Measurements from ENCODE around the gene HEXIM2.
"Not testable (repeated sequence)": the region's sequence is repeated elsewhere in the genome, so short reads cannot be mapped to it uniquely, and the experiment has no call there.

Gene HEXIM2

DNA sequence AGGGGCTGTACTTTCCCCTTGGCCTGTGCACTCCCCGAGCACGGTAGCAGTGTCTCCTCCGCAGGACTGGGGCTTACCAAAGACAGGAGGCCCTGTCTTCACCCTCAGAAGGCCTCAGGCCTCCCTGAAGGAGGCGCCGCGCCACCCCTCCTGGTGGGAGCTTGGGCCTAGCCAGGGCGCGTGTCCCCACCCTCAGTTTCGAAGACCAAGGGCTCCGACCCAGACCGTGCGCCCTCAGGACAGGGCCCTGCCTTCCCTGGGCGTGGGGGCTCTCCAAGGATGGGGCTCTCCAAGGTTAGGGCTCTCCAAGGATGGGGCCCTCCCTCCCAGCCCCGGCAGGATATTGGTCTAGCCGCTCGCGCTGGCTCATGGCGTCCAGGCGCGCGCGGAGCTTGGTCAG, 41.1 kb upstream of the HEXIM2 start:
- in situ Hi-C loops (cut with HindIII; ENCODE audit: low pct_unique_long_range_greater_than_20kb, low sequenced_read_pairs) = no loop called here
- DNase-seq (ENCODE audit: low read depth in 1 of 2, low spot score in 1 of 2) = no peak
- no peak for TF ChIP-seq JUND (IDR thresholded peaks at IDR 0.05; ENCODE audit: low read depth)

DNA sequence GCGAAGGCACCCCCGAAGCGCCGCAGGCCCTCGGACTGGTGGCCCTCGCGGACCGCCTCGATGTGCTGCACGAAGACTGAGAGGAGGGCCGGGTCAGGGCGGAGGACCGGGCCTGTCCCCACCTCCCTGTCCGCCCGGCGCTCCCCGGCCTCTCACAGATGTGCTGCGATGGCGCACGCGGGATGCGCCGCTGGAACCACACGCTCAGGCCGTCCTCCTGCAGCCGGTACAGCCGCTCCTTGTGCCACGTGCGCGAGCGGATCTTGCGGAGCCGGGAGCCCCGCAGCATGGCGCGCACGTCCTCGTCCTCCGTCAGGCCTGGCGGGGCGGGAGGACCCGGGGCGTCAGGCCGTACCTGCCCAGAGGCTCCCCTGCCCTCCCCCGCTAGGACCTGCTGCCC, 40.6 kb upstream of the HEXIM2 start:
- no peak for TF ChIP-seq JUND (IDR thresholded peaks at IDR 0.05; ENCODE audit: low read depth)
- in situ Hi-C loops (cut with HindIII; ENCODE audit: low pct_unique_long_range_greater_than_20kb, low sequenced_read_pairs) = no loop called here
- DNase-seq (ENCODE audit: low read depth in 1 of 2, low spot score in 1 of 2) = no peak

DNA sequence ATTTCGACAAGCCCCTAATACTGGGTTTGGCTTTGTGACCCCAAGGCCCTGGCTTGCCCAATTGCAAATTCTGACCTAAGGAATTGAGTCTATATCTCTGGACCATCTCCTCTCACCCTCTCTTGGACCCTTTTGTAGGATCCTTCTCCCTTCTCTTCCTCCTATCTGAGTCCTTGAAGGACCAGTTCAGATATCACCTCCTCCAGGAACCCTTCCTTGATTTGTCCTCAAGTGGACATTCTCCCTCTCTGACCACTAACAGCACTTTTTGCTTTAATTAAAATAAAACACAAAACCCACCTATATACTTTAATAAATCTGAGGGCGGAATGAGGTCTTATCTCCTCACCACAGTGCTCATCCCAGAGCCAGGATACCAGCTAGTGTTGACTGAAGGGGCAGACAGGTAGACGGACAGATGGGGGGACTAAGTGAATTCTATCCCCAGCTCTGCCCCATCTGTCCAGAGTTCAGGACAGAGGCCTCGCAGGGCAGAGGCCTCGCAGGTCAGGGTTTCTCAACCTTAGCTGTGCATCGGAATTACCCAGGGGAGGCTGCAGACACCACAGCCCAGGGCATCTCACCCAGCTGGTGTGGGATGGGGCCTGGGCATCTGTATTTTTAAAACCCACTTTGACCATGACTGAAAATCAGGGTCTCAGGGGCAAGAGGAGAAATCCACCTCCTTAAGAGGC, 38.5 kb upstream of the HEXIM2 start:
- TF ChIP-seq JUND (IDR thresholded peaks at IDR 0.05; ENCODE audit: low read depth) = no peak
- in situ Hi-C loops (cut with HindIII; ENCODE audit: low pct_unique_long_range_greater_than_20kb, low sequenced_read_pairs) = no loop called here

DNA sequence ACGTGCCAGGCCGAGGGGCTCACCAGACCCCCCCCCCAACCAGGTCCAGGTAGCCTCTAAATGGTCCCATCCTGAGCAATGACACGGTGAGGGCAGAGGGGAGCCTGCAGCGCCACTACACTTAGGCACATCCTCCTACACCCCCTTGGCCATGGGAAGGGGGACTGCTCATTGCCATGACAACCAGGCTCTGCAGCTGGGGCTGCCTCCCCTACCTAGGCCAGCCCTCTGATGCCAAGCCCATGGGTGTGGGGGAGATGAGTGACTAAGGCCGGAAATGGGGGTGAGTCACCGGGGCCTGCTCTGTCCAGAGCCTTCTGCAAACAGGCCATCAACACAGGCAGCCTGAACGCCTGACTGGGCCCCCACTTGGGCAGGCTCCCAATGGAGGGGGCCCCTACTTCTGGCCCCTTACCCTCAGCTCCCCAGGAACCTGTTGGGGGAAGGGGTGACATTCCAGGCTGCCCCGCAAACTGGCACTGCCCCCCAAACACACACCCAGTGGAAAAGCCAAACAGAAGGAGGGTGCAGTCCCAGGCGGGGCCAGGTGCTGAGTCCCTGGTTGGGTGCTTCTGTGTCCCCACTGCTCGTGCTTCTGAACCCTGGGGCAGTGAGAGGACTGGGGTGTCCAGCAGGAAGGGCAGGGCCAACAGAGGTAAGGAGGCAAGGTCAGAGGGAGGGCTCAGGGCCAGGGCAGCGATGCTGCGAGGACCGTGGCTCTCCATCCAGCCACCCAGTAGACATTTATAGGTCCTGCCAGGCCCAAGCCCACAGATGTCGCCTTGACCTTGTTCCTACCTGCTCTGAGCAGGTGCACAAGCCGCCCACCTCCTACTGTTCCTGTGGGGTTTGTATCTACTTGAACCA, 37.5 kb upstream of the HEXIM2 start:
- in situ Hi-C loops (cut with HindIII; ENCODE audit: low pct_unique_long_range_greater_than_20kb, low sequenced_read_pairs) = no loop called here
- DNase-seq (ENCODE audit: low read depth in 1 of 2, low spot score in 1 of 2) = peak in 1 of 2 experiments; percentile 80
- no peak for TF ChIP-seq JUND (IDR thresholded peaks at IDR 0.05; ENCODE audit: low read depth)

More for the DNA sequence above, 38.5 kb upstream of the HEXIM2 start:
- DNase-seq (ENCODE audit: low read depth in 1 of 2, low spot score in 1 of 2) = no peak

GRCh38 chr17:45124797-45125122, 36.9 kb upstream of the HEXIM2 start:
- in situ Hi-C loops (cut with HindIII; ENCODE audit: low pct_unique_long_range_greater_than_20kb, low sequenced_read_pairs); DNase-seq (ENCODE audit: low read depth in 1 of 2, low spot score in 1 of 2): not testable (repeated sequence)

DNA sequence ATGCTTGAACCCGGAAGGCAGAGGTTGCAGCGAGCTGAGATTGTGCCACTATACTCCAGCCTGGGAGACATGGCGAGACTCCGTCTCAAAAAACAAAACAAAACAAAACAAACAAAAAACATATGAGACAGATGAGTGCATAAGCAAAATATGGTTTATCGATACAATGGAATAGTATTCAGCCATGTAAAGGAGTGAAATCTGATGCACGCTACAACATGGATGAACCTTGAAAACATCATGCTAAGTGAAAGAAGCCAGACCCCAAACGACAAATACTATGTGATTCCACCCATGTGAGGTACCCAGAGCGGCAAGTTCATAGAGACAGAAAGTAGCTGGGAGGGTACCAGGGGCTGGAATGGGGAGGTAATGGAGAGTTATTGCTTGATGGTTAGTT, 36.2 kb upstream of the HEXIM2 start:
- TF ChIP-seq JUND (IDR thresholded peaks at IDR 0.05; ENCODE audit: low read depth) = no peak
- DNase-seq (ENCODE audit: low read depth in 1 of 2, low spot score in 1 of 2) = no peak
- in situ Hi-C loops (cut with HindIII; ENCODE audit: low pct_unique_long_range_greater_than_20kb, low sequenced_read_pairs) = no loop called here

GRCh38 chr17:45127207-45127547, 34.5 kb upstream of the HEXIM2 start:
- no peak for DNase-seq (ENCODE audit: low read depth in 1 of 2, low spot score in 1 of 2)
- no peak for TF ChIP-seq JUND (IDR thresholded peaks at IDR 0.05; ENCODE audit: low read depth)
- in situ Hi-C loops (cut with HindIII; ENCODE audit: low pct_unique_long_range_greater_than_20kb, low sequenced_read_pairs) = no loop called here

GRCh38 chr17:45127548-45128300, 34.0 kb upstream of the HEXIM2 start:
- in situ Hi-C loops (cut with HindIII; ENCODE audit: low pct_unique_long_range_greater_than_20kb, low sequenced_read_pairs) = no loop called here
- DNase-seq (ENCODE audit: low read depth in 1 of 2, low spot score in 1 of 2) = peak in 1 of 2 experiments; percentile 67
- no peak for TF ChIP-seq JUND (IDR thresholded peaks at IDR 0.05; ENCODE audit: low read depth)

GRCh38 chr17:45128331-45128730, 33.3 kb upstream of the HEXIM2 start:
- no peak for TF ChIP-seq JUND (IDR thresholded peaks at IDR 0.05; ENCODE audit: low read depth)
- in situ Hi-C loops (cut with HindIII; ENCODE audit: low pct_unique_long_range_greater_than_20kb, low sequenced_read_pairs) = no loop called here

DNA sequence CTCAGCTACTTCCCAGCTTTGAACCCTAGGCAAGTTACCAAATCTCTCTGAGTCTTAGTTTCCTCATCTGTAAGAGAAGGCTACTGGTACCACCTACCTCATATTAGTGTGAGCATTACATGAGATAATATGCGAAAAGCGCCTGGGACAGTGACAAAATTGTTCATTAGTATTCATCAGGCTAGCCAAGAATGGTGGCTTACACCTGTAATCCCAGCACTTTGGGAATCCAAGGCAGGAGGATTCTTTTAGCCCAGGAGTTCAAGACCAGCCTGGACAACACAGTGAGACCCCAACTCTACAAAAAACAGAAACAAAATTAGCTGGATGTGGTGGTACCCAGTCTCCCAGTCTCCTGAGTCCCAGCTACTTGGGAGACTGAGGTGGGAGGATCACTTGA, 32.7 kb upstream of the HEXIM2 start:
- in situ Hi-C loops (cut with HindIII; ENCODE audit: low pct_unique_long_range_greater_than_20kb, low sequenced_read_pairs) = no loop called here
- TF ChIP-seq JUND (IDR thresholded peaks at IDR 0.05; ENCODE audit: low read depth) = no peak

More at GRCh38 chr17:45128331-45128730, 33.3 kb upstream of the HEXIM2 start:
- no peak for DNase-seq (ENCODE audit: low read depth in 1 of 2, low spot score in 1 of 2)

DNA sequence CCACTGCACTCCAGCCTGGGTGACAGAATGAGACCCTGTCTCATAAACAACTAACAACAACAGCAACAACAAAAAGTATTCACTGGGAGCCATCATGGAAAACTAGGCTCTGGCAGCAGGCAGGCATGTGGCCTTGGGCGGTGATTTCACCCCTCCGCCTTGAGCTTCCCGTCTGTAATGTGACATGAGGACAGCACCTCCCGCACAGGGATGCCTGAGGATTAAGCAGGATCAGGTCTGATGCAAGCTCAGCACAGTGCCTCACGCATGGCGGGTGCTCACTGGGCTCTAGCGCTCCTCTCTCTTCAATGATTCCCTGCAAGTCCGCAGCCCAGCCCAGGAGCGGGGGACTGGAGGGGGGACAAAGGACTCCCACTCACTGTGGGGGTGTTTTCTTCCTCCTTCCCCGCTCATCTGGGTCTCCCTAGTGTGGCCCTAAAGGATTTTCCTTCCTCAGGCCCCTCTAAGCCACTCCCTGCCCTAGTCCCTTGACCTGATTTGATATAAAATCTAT, 32.2 kb upstream of the HEXIM2 start:
- in situ Hi-C loops (cut with HindIII; ENCODE audit: low pct_unique_long_range_greater_than_20kb, low sequenced_read_pairs) = no loop called here
- TF ChIP-seq JUND (IDR thresholded peaks at IDR 0.05; ENCODE audit: low read depth) = no peak
- peak in 1 of 2 experiments; percentile 79 for DNase-seq (ENCODE audit: low read depth in 1 of 2, low spot score in 1 of 2)

More for the DNA sequence above, 32.7 kb upstream of the HEXIM2 start:
- no peak for DNase-seq (ENCODE audit: low read depth in 1 of 2, low spot score in 1 of 2)

DNA sequence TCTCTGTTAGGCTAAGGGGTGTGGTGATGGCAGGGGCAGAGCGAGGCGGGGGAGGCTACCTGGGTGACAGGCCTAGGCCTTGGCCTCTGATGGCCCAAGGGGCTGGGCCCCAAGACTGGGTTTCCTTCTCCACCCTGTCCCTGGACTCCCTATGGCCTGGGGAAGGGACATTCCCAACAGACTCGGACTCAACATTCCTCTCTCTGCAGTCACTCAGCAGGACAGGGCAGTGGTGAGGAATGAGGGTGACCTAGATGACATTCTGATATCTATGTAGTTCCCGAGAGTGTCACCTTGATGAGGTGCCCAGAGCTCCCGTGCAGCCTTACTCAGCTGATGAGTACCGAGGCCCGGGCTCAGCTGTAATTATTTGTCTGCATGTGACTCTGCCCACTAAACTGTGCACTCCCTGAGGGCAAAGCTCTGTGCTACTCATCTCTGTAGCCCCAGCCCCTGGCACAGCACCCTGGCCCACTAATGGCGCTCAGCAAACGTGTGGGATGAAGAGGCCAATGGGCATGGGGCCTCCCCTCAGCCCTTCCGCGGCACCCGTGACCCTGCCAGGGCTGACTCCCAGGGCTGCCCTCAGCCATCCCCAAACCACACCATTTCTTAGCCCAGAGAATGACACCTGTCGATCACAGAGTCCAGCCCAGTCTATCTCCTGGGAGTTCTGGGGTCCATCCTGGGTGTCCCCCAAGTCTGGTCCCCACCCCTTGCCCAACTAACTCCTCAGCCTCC, 31.6 kb upstream of the HEXIM2 start:
- peak in 1 of 2 experiments; percentile 75 for DNase-seq (ENCODE audit: low read depth in 1 of 2, low spot score in 1 of 2)
- in situ Hi-C loops (cut with HindIII; ENCODE audit: low pct_unique_long_range_greater_than_20kb, low sequenced_read_pairs) = no loop called here
- no peak for TF ChIP-seq JUND (IDR thresholded peaks at IDR 0.05; ENCODE audit: low read depth)
